DMS53 (cell line): ENCODE data around the gene TJP3.
A peak's percentile ranks its signal among the peaks of the same experiment; 100 is the strongest.

Experiments used
- DNase-seq: peaks from one replicate; lab custom pipeline; 2025; lab: John Stamatoyannopoulos, UW

TJP3 gene

GRCh38 chr19:3671680-3672574, 36.3 kb upstream of the TJP3 start:
- no peak for DNase-seq

DNA sequence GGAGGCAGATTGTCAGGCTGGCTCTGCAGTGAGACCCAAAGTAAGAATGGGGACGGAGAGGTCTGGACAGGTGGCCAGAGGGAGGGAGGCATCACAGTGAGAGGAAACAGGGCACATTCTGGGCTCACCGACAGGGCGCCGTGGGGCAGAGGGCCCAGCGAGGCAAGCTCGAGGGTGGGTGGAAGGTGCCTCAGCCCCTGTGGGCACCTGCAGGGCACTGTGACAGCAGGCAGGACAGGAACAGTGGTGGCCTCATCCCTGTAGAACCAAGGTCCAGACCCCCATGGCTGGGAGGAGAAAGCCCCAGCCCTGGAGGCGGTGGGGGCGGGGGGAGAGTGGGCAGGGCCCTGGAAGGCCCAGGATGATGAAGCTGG, 35.6 kb upstream of the TJP3 start:
- no peak for DNase-seq

DNA sequence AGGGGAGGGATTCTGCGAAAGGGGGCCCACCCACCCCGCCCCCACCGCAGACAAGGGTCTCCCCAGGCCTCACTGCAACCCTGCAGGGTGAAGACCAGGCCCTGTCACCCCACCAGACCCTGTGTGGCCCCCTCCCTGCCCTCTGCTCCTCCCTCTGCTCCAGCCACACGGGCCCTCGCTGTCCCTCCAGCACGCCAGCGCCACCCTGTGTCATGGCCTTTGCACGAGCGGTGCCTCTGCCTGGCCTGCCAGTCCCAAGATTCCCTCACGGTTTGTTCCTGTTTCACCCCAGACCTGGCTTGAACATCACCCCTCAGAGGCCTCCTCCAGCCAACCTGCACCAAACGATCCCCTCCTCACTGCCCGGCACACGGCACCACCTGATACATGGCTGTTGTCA, 35.2 kb upstream of the TJP3 start:
- DNase-seq, result no peak

DNA sequence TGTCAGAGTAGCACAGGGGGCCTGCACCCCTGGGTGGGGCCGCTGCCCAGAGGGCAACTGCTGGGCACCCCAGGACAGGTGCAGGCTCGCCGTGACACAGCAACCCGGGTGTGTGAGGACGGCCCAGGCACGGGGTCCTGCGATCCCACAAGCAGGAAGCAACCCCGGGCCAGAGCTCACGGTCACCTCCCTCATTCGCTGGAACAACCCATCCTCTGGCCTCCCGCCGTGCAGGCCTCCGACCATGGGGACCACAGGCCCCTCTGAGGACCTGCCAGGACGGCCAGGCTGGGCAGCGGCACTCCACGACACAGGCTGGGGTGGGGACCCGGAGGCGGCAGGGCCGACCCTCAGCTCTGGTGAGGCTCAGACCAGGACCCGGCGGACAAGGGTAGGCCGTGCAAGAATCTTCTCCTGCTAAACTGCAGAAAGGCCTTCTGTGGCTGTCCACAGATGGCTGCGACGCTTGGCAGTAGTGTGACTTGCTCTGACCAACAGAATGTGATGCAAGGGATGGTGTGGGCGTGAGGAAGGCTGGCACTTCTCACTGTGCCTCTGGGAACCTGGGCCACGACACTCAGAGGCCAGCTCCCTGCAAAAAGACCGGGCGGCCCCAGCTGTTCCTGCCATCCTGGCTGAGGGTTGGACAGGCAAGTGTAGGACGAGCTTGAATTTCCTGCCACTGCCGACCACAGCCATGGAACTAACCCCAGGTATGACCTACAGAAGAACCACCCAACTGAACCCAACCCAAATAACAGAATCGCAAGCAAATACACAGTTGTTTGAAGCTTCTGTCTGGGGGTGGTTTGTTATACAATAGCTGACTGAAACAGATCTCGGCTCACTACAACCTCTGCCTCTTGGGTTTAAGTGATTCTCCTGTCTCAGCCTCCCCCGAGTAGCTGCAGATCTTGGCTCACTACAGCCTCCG, 34.4 kb upstream of the TJP3 start:
- DNase-seq, result no peak

DNA sequence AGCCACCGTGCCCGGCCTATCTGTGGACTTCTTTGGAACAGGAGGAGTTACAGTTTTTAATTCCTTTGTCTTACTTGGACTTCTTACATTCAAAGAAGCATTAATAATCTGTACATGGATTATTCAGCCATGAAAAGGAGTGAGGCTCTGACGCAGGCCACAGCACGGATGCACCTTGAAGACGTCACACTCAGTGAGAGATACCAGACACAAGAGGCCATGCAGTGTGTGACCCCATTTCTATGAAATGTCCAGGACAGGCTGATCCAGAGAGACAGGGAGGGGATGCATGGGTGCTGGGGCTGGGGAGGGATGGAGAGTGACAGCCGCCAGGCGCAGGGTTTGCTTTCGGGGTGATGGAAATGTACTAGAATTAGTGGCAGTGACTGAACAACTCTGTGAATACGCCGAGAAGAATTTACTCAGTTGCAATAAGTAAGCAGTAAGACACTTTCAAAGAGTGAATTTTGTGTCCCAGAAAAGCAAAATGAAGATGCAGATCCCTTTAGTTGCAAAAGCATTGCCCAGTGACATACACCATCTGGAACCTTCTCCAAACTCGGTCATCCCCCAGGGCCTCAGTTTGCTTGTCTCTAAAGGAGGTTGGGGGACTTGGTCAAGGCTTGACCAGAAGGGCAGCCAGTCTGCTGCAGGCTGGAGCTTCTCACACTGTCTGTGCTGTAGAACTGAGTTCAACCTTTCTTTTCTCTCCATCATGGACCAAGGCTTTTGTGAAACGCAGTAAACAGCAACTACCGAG, 33.2 kb upstream of the TJP3 start:
- no peak for DNase-seq

- no peak for DNase-seq
Measured at GRCh38 chr19:3678188-3678587, 30.0 kb upstream of the TJP3 start.

GRCh38 chr19:3679138-3679537, 29.0 kb upstream of the TJP3 start:
- DNase-seq, result no peak

DNA sequence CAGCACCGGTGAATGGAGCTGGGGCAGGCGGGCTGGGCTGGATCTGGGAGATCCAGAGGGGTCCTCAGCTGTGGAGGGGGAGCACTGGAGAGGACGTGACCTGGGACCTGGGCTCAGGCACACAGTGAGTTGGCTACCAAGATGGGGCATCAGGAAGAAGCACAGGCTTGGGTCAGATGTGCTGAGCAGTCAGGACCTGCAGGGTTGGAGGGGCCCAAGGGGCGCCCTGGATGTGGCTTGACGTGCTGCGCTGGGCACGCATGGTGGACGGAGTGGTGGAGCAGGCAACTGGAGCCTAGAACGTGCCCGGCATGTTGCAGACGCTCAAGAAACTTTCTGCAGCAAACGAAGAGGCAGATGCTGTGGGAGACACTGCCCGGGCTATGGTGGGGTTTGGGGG, 28.6 kb upstream of the TJP3 start:
- DNase-seq, result no peak

- no peak for DNase-seq
Measured at GRCh38 chr19:3680939-3681338, 27.2 kb upstream of the TJP3 start.

DNA sequence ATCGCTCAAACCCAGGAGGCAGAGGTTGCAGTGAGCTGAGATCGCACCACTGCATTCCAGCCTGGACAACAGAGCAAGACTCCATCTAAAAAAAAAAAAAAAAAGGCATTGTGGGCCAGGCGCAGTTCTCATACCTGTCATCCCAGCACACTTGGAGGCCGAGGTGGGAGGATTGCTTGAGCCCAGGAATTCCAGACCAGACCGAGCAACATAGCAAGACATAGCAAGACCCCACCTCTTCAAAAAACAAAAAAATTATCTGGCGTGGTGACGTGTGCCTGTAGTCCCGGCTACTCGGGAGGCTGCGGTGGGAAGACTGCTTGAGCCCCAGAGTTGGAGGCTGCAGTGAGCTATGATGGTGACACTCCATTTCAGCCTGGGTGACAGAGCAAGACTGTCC, 25.9 kb upstream of the TJP3 start:
- no peak for DNase-seq

- DNase-seq, result no peak
Measured at GRCh38 chr19:3682741-3683404, 25.3 kb upstream of the TJP3 start.

DNA sequence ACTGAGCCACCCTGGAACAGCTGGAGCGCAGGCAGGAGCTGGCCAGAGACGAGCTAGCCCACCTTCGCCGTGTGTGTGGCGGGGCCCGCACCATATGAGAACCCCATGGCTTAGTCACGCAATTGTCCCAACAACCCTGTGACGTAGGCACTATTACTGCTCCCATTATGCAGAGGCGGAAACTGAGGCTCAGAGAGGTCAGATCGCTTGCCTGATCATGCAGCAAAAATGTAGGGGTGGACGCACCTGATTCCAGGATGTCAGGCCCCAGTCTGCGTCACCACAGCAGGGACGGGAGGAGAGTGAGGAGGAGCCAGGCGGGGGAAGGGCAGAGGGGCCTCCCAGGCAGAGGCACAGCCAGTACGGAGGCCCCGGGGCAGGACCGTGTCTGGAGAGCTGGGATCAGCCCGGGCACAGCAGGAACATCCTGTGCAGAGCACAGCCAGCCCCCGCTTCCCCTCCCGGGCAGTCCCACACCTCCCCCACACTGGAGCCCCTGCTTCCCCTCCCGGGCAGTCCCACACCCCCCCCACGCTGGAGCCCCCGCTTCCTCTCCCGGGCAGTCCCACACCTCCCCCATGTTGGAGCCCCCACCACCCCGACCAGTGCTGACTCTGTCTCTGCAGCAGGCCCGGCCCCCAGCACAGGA, 24.7 kb upstream of the TJP3 start:
- no peak for DNase-seq

DNA sequence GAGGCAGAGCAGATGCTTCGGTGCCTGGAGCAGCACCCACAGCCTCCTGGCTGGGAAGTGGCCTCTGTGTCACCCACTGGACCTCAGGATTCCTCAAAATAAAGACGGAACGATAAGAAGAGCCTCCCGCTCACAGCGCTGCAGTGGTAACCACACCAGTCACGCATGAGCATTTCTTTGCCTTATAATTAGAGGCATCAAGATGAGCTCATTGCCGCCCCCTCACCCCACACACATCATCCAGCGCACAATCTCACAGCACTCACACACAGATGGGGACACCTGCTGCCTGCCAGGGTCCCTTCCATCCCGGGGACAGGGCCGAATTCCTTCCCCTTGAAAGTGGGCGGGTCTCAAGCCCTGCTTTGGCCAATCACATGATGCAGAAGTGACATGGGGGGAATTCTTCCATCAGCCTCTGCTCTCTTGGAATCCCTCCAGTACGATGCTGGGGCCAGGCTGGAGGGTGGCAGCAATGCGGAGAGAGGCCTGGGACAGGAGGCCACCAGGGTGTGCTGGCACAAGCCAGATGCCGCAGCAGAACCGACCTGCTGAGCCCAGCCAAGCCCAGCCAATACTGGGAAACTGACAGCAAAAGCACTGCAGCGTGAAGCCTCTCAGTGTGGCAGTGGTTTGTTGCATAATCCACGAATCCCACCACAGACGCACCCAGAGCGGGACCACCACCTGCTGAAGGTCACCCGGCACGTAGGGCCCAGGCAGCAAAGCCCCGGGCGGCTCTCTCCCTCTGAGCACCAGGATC, 23.9 kb upstream of the TJP3 start:
- no peak for DNase-seq

- no peak for DNase-seq
Measured at GRCh38 chr19:3684817-3685410, 23.3 kb upstream of the TJP3 start.

DNA sequence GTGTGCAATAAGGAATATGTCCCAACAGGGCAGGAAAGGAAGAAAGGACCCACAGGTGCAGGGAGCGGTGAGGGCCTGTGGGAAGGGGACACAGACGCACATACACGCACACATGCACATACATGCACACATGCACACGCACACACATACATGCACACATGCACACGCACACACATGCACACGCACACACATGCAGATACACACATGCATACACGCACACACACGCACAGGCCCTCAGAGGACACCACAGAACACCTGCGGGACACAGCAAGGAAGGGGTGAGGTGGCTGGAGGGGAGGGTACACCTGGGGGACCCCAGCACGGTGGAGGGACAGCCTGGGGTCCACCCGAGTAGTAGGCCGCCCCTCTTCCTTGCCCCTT, 20.8 kb upstream of the TJP3 start:
- DNase-seq, result no peak

DNA sequence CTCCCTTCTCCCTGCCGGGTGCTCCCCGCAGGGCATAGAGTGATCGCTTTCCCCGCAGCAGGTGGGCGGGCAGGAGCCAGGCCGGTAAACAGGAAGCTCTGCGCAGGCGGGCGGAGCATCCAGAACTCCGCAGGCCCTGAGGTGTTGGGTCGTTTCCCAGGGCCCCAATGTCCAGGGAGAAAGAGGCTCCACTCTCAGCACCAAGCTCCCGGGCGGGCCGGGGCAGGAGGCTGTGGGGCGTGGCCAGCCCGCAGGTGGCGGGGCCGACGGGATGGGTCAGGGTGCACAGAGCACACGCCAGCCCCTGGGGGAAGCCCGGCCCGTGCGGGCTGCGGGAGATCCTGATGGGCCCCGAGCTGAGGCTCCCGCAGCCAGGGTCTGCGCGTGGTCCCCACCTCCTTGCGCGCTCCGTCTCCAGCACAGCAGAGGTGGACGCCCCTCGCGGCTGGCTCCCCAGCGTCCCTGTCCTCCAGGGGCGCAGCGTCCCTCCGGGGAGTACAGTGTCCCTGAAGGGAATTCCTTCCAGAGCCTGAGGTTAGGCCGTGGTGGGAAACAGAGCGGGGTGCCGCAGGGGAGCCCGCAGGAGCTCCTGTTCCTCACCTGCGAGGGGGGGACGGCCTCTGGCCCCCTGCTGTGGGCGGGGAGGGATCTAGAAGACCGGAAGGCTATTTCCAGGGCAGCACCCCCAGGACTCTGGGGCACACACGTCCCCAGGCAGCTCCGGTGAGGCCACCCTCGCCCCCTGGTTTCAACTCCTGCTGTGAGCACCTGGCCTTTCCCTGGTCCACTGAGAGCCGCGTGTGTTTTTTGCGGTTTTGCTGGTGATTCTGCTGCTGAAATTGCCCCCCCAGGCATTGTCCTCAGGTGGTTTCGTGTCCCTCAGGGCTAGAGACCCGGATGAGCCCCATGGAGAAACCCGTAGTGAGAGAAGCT, 20.1 kb upstream of the TJP3 start:
- peak; percentile 84 for DNase-seq

DNA sequence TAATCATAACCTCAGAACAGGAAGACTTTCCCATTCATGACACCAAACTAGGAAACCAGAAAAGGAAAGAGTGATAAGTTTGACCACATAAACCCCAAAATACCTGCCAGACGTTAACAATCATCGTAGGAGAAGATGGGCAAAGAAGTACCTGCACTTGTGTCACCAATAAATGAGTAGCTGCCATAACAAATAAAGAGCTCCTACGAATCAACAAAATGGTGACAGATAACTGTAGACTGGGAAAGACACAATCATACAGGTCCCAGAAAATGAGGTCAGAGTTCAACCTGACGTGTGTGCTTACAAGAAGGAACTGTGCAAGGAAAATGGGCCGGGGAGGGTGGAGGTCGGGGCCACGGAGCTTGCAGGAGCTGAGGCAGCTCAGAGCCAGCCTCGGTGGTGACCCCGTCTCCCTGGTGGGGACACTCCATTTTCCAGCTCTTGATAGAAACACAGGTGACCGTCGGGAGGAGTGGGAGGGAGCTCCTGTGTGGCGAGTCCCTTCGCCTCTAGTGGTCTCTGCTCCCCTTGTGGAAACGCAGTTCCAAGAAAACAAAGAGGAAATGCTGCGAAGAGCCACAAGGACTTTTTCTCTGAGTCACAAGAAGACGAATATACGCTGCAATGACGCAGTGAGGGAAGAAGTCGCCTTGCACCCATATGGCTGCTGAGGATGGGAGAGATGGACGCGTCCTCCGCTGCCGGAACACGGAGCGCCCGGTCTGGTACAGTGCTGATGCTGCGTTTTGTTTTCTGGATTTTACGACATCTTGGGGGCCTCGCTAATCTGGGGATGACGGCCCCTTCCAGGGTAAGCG, 17.4 kb upstream of the TJP3 start:
- DNase-seq, result no peak

DNA sequence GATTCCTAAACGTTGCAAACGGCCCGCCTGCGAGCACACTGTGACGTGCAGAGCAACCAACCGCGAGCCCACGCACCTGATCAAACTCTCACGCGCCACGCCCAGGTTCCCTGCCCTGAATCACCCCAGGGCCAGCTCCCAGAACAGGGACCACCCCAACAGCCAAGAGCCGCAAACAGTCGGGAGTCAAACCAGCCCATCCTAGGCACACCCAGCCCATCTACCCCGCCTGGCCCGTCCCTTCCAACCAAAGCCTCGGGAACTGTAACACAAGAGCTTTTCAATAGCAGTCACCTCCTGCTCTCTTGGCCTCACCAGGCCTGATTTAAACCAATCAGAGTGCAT, 16.8 kb upstream of the TJP3 start:
- no peak for DNase-seq
